ENCODE measurements around the gene CDC16.

Gene CDC16

GRCh38 chr13:114204894-114205293 lies 29.8 kb upstream of the CDC16 start:
- peaks cover 12% of the 10 kb centered on the region for H3K27me3 ChIP-seq (ENCODE audit: control insufficient read depth, insufficient read depth, low read length)

GRCh38 chr13:114208134-114208533 lies 26.6 kb upstream of the CDC16 start:
- Histone ChIP-seq H3K9me3 (ENCODE audit: control insufficient read depth, insufficient read depth, low read length) (peaks cover 18% of the 10 kb centered on the region), H3K4me1 (ENCODE audit: control insufficient read depth, insufficient read depth, low read length) (no peaks in the 10 kb centered on the region), H3K4me3 (ENCODE audit: low read depth, low read length) (no peak overlapping the region), H3K36me3 (ENCODE audit: control insufficient read depth, insufficient read depth, low read length) (no peaks in the 10 kb centered on the region), H3K9ac (ENCODE audit: low read depth, low read length) (no peak overlapping the region), H3K27me3 (ENCODE audit: control insufficient read depth, insufficient read depth, low read length) (no peaks in the 10 kb centered on the region), H3K27ac (ENCODE audit: low read depth, low read length) (no peak overlapping the region)

More at GRCh38 chr13:114204894-114205293, 29.8 kb upstream of the CDC16 start:
- Histone ChIP-seq H3K4me1 (ENCODE audit: control insufficient read depth, insufficient read depth, low read length) (peaks cover 7% of the 10 kb centered on the region; the same call in 1 of the 2 replicates), H3K9me3 (ENCODE audit: control insufficient read depth, insufficient read depth, low read length) (peaks cover 18% of the 10 kb centered on the region), H3K36me3 (ENCODE audit: control insufficient read depth, insufficient read depth, low read length) (no peaks in the 10 kb centered on the region), H3K4me3 (ENCODE audit: low read depth, low read length) (no peak overlapping the region), H3K27ac (ENCODE audit: low read depth, low read length) (no peak overlapping the region), H3K9ac (ENCODE audit: low read depth, low read length) (no peak overlapping the region)

- Histone ChIP-seq H3K36me3 (ENCODE audit: control insufficient read depth, insufficient read depth, low read length) (no peaks in the 10 kb centered on the region), H3K4me1 (ENCODE audit: control insufficient read depth, insufficient read depth, low read length) (no peaks in the 10 kb centered on the region), H3K9me3 (ENCODE audit: control insufficient read depth, insufficient read depth, low read length) (peaks cover 18% of the 10 kb centered on the region), H3K27ac (ENCODE audit: low read depth, low read length) (no peak overlapping the region), H3K9ac (ENCODE audit: low read depth, low read length) (no peak overlapping the region), H3K4me3 (ENCODE audit: low read depth, low read length) (no peak overlapping the region), H3K27me3 (ENCODE audit: control insufficient read depth, insufficient read depth, low read length) (no peaks in the 10 kb centered on the region)
Observed at GRCh38 chr13:114211446-114212157, 23.1 kb upstream of the CDC16 start.

- Histone ChIP-seq H3K4me3 (ENCODE audit: low read depth, low read length) (no peak overlapping the region), H3K36me3 (ENCODE audit: control insufficient read depth, insufficient read depth, low read length) (no peaks in the 10 kb centered on the region), H3K27ac (ENCODE audit: low read depth, low read length) (no peak overlapping the region), H3K27me3 (ENCODE audit: control insufficient read depth, insufficient read depth, low read length) (no peaks in the 10 kb centered on the region), H3K9me3 (ENCODE audit: control insufficient read depth, insufficient read depth, low read length) (peaks cover 14% of the 10 kb centered on the region), H3K4me1 (ENCODE audit: control insufficient read depth, insufficient read depth, low read length) (no peaks in the 10 kb centered on the region), H3K9ac (ENCODE audit: low read depth, low read length) (no peak overlapping the region)
Observed at GRCh38 chr13:114212158-114212495, 22.6 kb upstream of the CDC16 start.

- Histone ChIP-seq H3K9me3 (ENCODE audit: control insufficient read depth, insufficient read depth, low read length) (no peaks in the 10 kb centered on the region), H3K27me3 (ENCODE audit: control insufficient read depth, insufficient read depth, low read length) (no peaks in the 10 kb centered on the region), H3K9ac (ENCODE audit: low read depth, low read length) (no peak overlapping the region), H3K4me3 (ENCODE audit: low read depth, low read length) (no peak overlapping the region), H3K27ac (ENCODE audit: low read depth, low read length) (no peak overlapping the region), H3K4me1 (ENCODE audit: control insufficient read depth, insufficient read depth, low read length) (no peaks in the 10 kb centered on the region), H3K36me3 (ENCODE audit: control insufficient read depth, insufficient read depth, low read length) (no peaks in the 10 kb centered on the region)
Observed at GRCh38 chr13:114213980-114214379, 20.7 kb upstream of the CDC16 start.

- H3K9me3 ChIP-seq (ENCODE audit: control insufficient read depth, insufficient read depth, low read length): no peaks in the 10 kb centered on the region
- H3K4me1 ChIP-seq (ENCODE audit: control insufficient read depth, insufficient read depth, low read length): no peaks in the 10 kb centered on the region
- no peak overlapping the region for H3K27ac ChIP-seq (ENCODE audit: low read depth, low read length)
- no peak overlapping the region for H3K9ac ChIP-seq (ENCODE audit: low read depth, low read length)
- H3K36me3 ChIP-seq (ENCODE audit: control insufficient read depth, insufficient read depth, low read length): no peaks in the 10 kb centered on the region
- no peak overlapping the region for H3K4me3 ChIP-seq (ENCODE audit: low read depth, low read length)
- no peaks in the 10 kb centered on the region for H3K27me3 ChIP-seq (ENCODE audit: control insufficient read depth, insufficient read depth, low read length)
Observed at GRCh38 chr13:114219392-114219791, 15.3 kb upstream of the CDC16 start.

GRCh38 chr13:114222461-114222968 lies 12.2 kb upstream of the CDC16 start:
- Histone ChIP-seq H3K9me3 (ENCODE audit: control insufficient read depth, insufficient read depth, low read length) (no peaks in the 10 kb centered on the region), H3K27ac (ENCODE audit: low read depth, low read length) (no peak overlapping the region), H3K4me3 (ENCODE audit: low read depth, low read length) (no peak overlapping the region), H3K36me3 (ENCODE audit: control insufficient read depth, insufficient read depth, low read length) (no peaks in the 10 kb centered on the region), H3K9ac (ENCODE audit: low read depth, low read length) (no peak overlapping the region), H3K4me1 (ENCODE audit: control insufficient read depth, insufficient read depth, low read length) (peaks cover 13% of the 10 kb centered on the region), H3K27me3 (ENCODE audit: control insufficient read depth, insufficient read depth, low read length) (no peaks in the 10 kb centered on the region)

GRCh38 chr13:114224201-114224600 lies 10.5 kb upstream of the CDC16 start:
- H3K9me3 ChIP-seq (ENCODE audit: control insufficient read depth, insufficient read depth, low read length): no peaks in the 10 kb centered on the region
- H3K36me3 ChIP-seq (ENCODE audit: control insufficient read depth, insufficient read depth, low read length): no peaks in the 10 kb centered on the region
- no peak overlapping the region for H3K4me3 ChIP-seq (ENCODE audit: low read depth, low read length)
- no peaks in the 10 kb centered on the region for H3K27me3 ChIP-seq (ENCODE audit: control insufficient read depth, insufficient read depth, low read length)
- no peak overlapping the region for H3K9ac ChIP-seq (ENCODE audit: low read depth, low read length)
- H3K4me1 ChIP-seq (ENCODE audit: control insufficient read depth, insufficient read depth, low read length): peaks cover 30% of the 10 kb centered on the region
- H3K27ac ChIP-seq (ENCODE audit: low read depth, low read length): no peak overlapping the region

GRCh38 chr13:114225610-114226009 lies 9.1 kb upstream of the CDC16 start:
- Histone ChIP-seq H3K27ac (ENCODE audit: low read depth, low read length) (no peak overlapping the region), H3K36me3 (ENCODE audit: control insufficient read depth, insufficient read depth, low read length) (no peaks in the 10 kb centered on the region), H3K27me3 (ENCODE audit: control insufficient read depth, insufficient read depth, low read length) (no peaks in the 10 kb centered on the region), H3K4me3 (ENCODE audit: low read depth, low read length) (no peak overlapping the region), H3K9me3 (ENCODE audit: control insufficient read depth, insufficient read depth, low read length) (no peaks in the 10 kb centered on the region), H3K4me1 (ENCODE audit: control insufficient read depth, insufficient read depth, low read length) (peaks cover 44% of the 10 kb centered on the region), H3K9ac (ENCODE audit: low read depth, low read length) (no peak overlapping the region)

GRCh38 chr13:114226088-114226487 lies 8.6 kb upstream of the CDC16 start:
- H3K36me3 ChIP-seq (ENCODE audit: control insufficient read depth, insufficient read depth, low read length): no peaks in the 10 kb centered on the region
- no peaks in the 10 kb centered on the region for H3K27me3 ChIP-seq (ENCODE audit: control insufficient read depth, insufficient read depth, low read length)
- H3K4me1 ChIP-seq (ENCODE audit: control insufficient read depth, insufficient read depth, low read length): peaks cover 47% of the 10 kb centered on the region
- H3K4me3 ChIP-seq (ENCODE audit: low read depth, low read length): no peak overlapping the region
- no peaks in the 10 kb centered on the region for H3K9me3 ChIP-seq (ENCODE audit: control insufficient read depth, insufficient read depth, low read length)
- H3K9ac ChIP-seq (ENCODE audit: low read depth, low read length): no peak overlapping the region
- H3K27ac ChIP-seq (ENCODE audit: low read depth, low read length): no peak overlapping the region

GRCh38 chr13:114226699-114227323 lies 7.9 kb upstream of the CDC16 start:
- H3K4me3 ChIP-seq (ENCODE audit: low read depth, low read length): no peak overlapping the region
- no peaks in the 10 kb centered on the region for H3K9me3 ChIP-seq (ENCODE audit: control insufficient read depth, insufficient read depth, low read length)
- H3K36me3 ChIP-seq (ENCODE audit: control insufficient read depth, insufficient read depth, low read length): no peaks in the 10 kb centered on the region
- no peak overlapping the region; the same call in 1 of the 2 replicates for H3K9ac ChIP-seq (ENCODE audit: low read depth, low read length)
- H3K4me1 ChIP-seq (ENCODE audit: control insufficient read depth, insufficient read depth, low read length): peaks cover 47% of the 10 kb centered on the region
- no peaks in the 10 kb centered on the region for H3K27me3 ChIP-seq (ENCODE audit: control insufficient read depth, insufficient read depth, low read length)
- no peak overlapping the region for H3K27ac ChIP-seq (ENCODE audit: low read depth, low read length)

All from HUES48 (cell line).